HEK293 (cell line): ENCODE measurements around the gene KRT79.
"Not testable (repeated sequence)": the region's sequence is repeated elsewhere in the genome, so short reads cannot be mapped to it uniquely, and the experiment has no call there.

Experiments used
- CTCF ChIA-PET: fragments of 350-600 bp; formaldehyde crosslinking; extraction: SDS; loops from one replicate; lab custom pipeline; 2021; ENCODE audit warnings: antibody characterized with exemption; lab: Yijun Ruan, JAX
- POLR2A ChIA-PET: fragments of 300-600 bp; formaldehyde crosslinking; extraction: SDS; loops from one replicate; lab custom pipeline; 2020; ENCODE audit warnings: antibody characterized with exemption, inconsistent platforms; lab: Yijun Ruan, JAX
- H3K27ac ChIP-seq: fragments of 200-500 bp; sonication (Bioruptor generic); 2 replicates; pipeline ENCODE4 v1.5.1; 2014; ENCODE audit warnings: low read depth, low read length, control low read depth, inconsistent platforms; ENCODE audit errors: extremely low read depth
- H3K36me3 ChIP-seq, 2 experiments: fragments of 200-500 bp in 1 of 2; sonication (Bioruptor generic) in 1 of 2; 1 replicate in 1 of 2; 2 replicates in 1 of 2; pipeline ENCODE4 v1.5.1; 2014 to 2017; ENCODE audit warnings: inconsistent platforms in 2 of 2, low read length in 2 of 2; ENCODE audit not compliant: control insufficient read depth in 2 of 2, insufficient read depth in 1 of 2
- H3K4me1 ChIP-seq: fragments of 200-500 bp; sonication (Bioruptor generic); 2 replicates; pipeline ENCODE4 v1.5.1; 2014; ENCODE audit warnings: mild to moderate bottlenecking, low read length, inconsistent platforms; ENCODE audit not compliant: control insufficient read depth, insufficient read depth
- H3K4me3 ChIP-seq: 2 replicates; pipeline ENCODE4 v1.5.1; 2011; ENCODE audit warnings: low read depth, mild to moderate bottlenecking, control low read depth, low read length, moderate library complexity
- H3K9me3 ChIP-seq: fragments of 200-500 bp; sonication (Bioruptor generic); 2 replicates; pipeline ENCODE4 v1.5.1; 2014; ENCODE audit warnings: low read depth, low read length, inconsistent platforms; ENCODE audit not compliant: control insufficient read depth, insufficient read depth
- EGR2 ChIP-seq: fragments of 450-650 bp; formaldehyde crosslinking; IDR thresholded peaks from 2 replicates; pipeline ENCODE4 v1.5.1; 2016; ENCODE audit warnings: low read depth, missing biosample characterization, missing genetic modification characterization
- ZNF133 ChIP-seq: fragments of 450-650 bp; formaldehyde crosslinking; IDR thresholded peaks from 2 replicates; pipeline ENCODE4 v1.5.1; 2016; ENCODE audit warnings: missing biosample characterization, missing genetic modification characterization
- ZNF146 ChIP-seq: fragments of 450-650 bp; formaldehyde crosslinking; IDR thresholded peaks from 2 replicates; pipeline ENCODE4 v1.5.1; 2016; ENCODE audit warnings: missing biosample characterization, missing genetic modification characterization
- ZNF175 ChIP-seq: fragments of 450-650 bp; formaldehyde crosslinking; IDR thresholded peaks from 2 replicates; pipeline ENCODE4 v1.5.1; 2016; ENCODE audit warnings: missing biosample characterization, missing genetic modification characterization
- ZNF514 ChIP-seq: fragments of 450-650 bp; formaldehyde crosslinking; IDR thresholded peaks from 2 replicates; pipeline ENCODE4 v1.5.1; 2016; ENCODE audit warnings: missing biosample characterization, missing genetic modification characterization
- ZNF529 ChIP-seq: fragments of 450-650 bp; formaldehyde crosslinking; IDR thresholded peaks from 2 replicates; pipeline ENCODE4 v1.5.1; 2017; ENCODE audit warnings: missing genetic modification characterization, missing biosample characterization; ENCODE audit not compliant: insufficient replicate concordance
- ZNF664 ChIP-seq: fragments of 450-650 bp; formaldehyde crosslinking; IDR thresholded peaks from 2 replicates; pipeline ENCODE4 v1.5.1; 2016; ENCODE audit warnings: missing biosample characterization, missing genetic modification characterization
- ZNF670 ChIP-seq: fragments of 450-650 bp; formaldehyde crosslinking; IDR thresholded peaks from 2 replicates; pipeline ENCODE4 v1.5.1; 2016; ENCODE audit warnings: missing biosample characterization, missing genetic modification characterization, low read depth
- ZNF768 ChIP-seq: fragments of 450-650 bp; formaldehyde crosslinking; IDR thresholded peaks from 2 replicates; pipeline ENCODE4 v1.5.1; 2018; ENCODE audit warnings: missing biosample characterization, mild to moderate bottlenecking, missing genetic modification characterization
- ZSCAN23 ChIP-seq: fragments of 450-650 bp; formaldehyde crosslinking; IDR thresholded peaks from 2 replicates; pipeline ENCODE4 v1.5.1; 2016; ENCODE audit warnings: missing biosample characterization, missing genetic modification characterization
- TF ChIP-seq, protein P1 (sequence below): fragments of 450-650 bp; IDR thresholded peaks from 2 replicates; pipeline ENCODE4 v1.5.1; 2018; ENCODE audit warnings: missing biosample characterization, mild to moderate bottlenecking, missing genetic modification characterization
- TF ChIP-seq, protein P2 (sequence below): fragments of 450-650 bp; formaldehyde crosslinking; IDR thresholded peaks from 2 replicates; pipeline ENCODE4 v1.5.1; 2016; ENCODE audit warnings: missing biosample characterization, missing genetic modification characterization
- TF ChIP-seq, protein P3 (sequence below): fragments of 450-650 bp; formaldehyde crosslinking; IDR thresholded peaks from 2 replicates; pipeline ENCODE4 v1.5.1; 2016; ENCODE audit warnings: missing biosample characterization, missing genetic modification characterization
- TF ChIP-seq, protein P4 (sequence below): fragments of 450-650 bp; formaldehyde crosslinking; IDR thresholded peaks from 2 replicates; pipeline ENCODE4 v1.5.1; 2016; ENCODE audit warnings: missing biosample characterization, missing genetic modification characterization

Gene KRT79

DNA sequence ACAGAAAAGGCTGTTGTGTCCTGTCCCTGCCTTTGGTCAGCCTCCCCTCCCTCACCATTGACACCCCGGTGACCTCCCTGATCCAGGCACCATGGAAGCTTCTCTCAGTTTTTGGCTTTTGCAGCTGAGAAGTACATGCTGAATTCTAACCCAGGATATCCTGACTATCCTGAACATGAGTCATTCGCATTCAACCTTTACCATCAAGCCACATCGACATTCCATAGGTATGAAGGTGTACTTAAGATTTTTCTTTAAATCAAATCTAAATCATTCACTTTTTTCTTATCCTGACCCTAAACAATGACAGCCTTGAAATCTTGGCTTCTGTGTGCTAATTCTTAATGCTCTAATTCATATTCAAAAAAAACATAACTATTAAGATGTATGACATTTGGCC, 23.4 kb upstream of the KRT79 start:
- Histone ChIP-seq H3K4me3 (no peak overlapping the region), H3K36me3 (no peaks in the 10 kb centered on the region), H3K9me3 (no peaks in the 10 kb centered on the region), H3K4me1 (no peaks in the 10 kb centered on the region), H3K27ac (no peak overlapping the region)
- ChIA-PET CTCF (interaction anchor here (0.6 to 1.2 kb wide), 2 partner anchors 8 to 166 kb away, joined by 3 to 5 read pairs; no protein-coding TSS in a partner anchor), POLR2A (no interaction called here)
- TF ChIP-seq ZNF175 (tag by site-specific recombination) (no peak), ZSCAN23 (no peak), EGR2 (tag by site-specific recombination) (no peak), ZNF529 (tag by site-specific recombination) (no peak), ZNF514 (tag by site-specific recombination) (no peak), ZNF664 (tag by site-specific recombination) (no peak)
- TF ChIP-seq, protein P1, sequence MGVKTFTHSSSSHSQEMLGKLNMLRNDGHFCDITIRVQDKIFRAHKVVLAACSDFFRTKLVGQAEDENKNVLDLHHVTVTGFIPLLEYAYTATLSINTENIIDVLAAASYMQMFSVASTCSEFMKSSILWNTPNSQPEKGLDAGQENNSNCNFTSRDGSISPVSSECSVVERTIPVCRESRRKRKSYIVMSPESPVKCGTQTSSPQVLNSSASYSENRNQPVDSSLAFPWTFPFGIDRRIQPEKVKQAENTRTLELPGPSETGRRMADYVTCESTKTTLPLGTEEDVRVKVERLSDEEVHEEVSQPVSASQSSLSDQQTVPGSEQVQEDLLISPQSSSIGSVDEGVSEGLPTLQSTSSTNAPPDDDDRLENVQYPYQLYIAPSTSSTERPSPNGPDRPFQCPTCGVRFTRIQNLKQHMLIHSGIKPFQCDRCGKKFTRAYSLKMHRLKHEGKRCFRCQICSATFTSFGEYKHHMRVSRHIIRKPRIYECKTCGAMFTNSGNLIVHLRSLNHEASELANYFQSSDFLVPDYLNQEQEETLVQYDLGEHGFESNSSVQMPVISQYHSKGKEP (tag by site-specific recombination) = no peak

DNA sequence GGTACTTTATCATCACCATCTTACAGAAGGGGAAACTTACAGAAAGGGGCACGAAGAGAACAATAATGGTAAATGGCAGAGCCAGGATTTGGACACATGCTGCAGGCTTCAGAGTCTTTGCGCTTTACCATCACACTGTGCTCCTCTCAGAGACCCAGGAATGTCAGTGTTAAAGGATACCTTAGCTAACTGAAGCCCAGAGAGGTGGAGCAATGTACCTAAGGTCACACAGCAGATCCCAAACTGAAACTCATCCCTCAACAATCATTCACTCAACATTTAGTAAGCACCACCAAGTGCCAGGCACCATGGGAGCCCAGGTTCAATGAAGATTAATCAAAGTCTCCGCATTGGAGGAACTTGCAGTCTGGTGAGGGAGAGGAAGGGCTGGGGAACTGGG, 22.7 kb upstream of the KRT79 start:
- Histone ChIP-seq H3K4me3 (no peak overlapping the region), H3K36me3 (no peaks in the 10 kb centered on the region), H3K9me3 (no peaks in the 10 kb centered on the region), H3K4me1 (no peaks in the 10 kb centered on the region)
- POLR2A ChIA-PET = no interaction called here
- CTCF ChIA-PET = interaction anchor here (0.6 to 1.2 kb wide), 2 partner anchors 9 to 649 kb away, joined by 3 to 5 read pairs; no protein-coding TSS in a partner anchor
- TF ChIP-seq ZNF670 (tag by site-specific recombination) (no peak), ZNF768 (tag by site-specific recombination) (peak; percentile 51; the same call in 1 of the 2 replicates)
- TF ChIP-seq, all 188 proteins: peak for 1
- H3K27ac ChIP-seq = no peak overlapping the region

DNA sequence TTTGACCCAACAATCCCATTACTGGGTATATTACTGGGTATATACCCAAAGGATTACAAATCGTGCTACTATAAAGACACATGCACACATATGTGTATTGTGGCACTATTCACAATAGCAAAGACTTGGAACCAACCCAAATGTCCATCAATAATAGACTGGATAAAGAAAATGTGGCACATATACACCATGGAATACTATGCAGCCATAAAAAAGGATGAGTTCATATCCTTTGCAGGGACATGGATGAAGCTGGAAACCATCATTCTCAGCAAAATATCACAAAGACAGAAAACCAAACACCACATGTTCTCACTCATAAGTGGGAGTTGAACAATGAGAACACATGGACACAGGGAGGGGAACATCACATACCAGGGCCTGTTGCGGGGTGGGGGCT, 22.0 kb upstream of the KRT79 start:
- H3K9me3 ChIP-seq, H3K27ac ChIP-seq: not testable (repeated sequence)
- peak; percentile 98 for TF ChIP-seq ZNF146 (tag by site-specific recombination)
- TF ChIP-seq, protein P2, sequence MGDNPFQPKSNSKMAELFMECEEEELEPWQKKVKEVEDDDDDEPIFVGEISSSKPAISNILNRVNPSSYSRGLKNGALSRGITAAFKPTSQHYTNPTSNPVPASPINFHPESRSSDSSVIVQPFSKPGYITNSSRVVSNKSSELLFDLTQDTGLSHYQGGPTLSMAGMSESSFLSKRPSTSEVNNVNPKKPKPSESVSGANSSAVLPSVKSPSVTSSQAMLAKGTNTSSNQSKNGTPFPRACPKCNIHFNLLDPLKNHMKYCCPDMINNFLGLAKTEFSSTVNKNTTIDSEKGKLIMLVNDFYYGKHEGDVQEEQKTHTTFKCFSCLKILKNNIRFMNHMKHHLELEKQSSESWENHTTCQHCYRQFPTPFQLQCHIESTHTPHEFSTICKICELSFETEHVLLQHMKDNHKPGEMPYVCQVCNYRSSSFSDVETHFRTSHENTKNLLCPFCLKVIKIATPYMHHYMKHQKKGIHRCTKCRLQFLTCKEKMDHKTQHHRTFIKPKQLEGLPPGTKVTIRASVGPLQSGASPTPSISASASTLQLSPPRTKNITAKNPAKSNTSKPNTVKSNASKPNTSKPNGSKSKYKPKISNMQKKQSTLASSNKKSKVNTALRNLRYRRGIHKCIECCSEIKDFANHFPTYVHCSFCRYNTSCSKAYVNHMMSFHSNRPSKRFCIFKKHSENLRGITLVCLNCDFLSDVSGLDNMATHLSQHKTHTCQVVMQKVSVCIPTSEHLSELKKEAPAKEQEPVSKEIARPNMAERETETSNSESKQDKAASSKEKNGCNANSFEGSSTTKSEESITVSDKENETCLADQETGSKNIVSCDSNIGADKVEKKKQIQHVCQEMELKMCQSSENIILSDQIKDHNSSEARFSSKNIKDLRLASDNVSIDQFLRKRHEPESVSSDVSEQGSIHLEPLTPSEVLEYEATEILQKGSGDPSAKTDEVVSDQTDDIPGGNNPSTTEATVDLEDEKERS (tag by site-specific recombination) = peak; percentile 87; the same call in 1 of the 2 replicates
- TF ChIP-seq, protein P3, sequence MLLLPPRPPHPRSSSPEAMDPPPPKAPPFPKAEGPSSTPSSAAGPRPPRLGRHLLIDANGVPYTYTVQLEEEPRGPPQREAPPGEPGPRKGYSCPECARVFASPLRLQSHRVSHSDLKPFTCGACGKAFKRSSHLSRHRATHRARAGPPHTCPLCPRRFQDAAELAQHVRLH (tag by site-specific recombination) = peak; percentile 66; the same call in 1 of the 2 replicates
- TF ChIP-seq, all 188 proteins: peak for 3; not testable (repeated sequence) for 185
- H3K36me3 ChIP-seq, H3K4me1 ChIP-seq, CTCF ChIA-PET, POLR2A ChIA-PET, H3K4me3 ChIP-seq: not testable (repeated sequence)

DNA sequence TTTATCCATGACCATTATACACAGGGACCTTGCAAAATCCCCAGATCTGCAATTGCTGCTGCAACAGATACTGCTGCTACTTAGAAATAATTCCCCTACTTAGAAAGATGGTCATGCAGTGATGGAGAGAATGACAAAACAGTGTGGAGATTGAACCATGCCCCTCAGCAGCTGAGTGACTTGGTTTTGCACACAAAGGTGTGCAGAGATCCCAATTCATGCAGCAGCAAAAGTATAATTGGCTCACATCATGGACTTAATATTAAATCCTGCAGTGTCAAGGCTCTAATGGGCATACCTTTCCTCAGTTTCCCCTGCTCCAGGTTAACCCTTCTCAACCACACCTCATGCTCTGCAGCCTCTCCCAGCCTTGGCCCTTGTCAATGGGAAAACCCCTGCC, 17.7 kb upstream of the KRT79 start:
- CTCF ChIA-PET = interaction anchor here (0.6 to 1.2 kb wide), 3 partner anchors 8 to 269 kb away, joined by 3 to 6 read pairs (median 4); no protein-coding TSS in a partner anchor

More for the DNA sequence above, 17.7 kb upstream of the KRT79 start:
- POLR2A ChIA-PET = no interaction called here
- Histone ChIP-seq H3K4me3 (no peak overlapping the region), H3K9me3 (no peaks in the 10 kb centered on the region), H3K27ac (no peak overlapping the region), H3K36me3 (no peaks in the 10 kb centered on the region)
- TF ChIP-seq, protein P4, sequence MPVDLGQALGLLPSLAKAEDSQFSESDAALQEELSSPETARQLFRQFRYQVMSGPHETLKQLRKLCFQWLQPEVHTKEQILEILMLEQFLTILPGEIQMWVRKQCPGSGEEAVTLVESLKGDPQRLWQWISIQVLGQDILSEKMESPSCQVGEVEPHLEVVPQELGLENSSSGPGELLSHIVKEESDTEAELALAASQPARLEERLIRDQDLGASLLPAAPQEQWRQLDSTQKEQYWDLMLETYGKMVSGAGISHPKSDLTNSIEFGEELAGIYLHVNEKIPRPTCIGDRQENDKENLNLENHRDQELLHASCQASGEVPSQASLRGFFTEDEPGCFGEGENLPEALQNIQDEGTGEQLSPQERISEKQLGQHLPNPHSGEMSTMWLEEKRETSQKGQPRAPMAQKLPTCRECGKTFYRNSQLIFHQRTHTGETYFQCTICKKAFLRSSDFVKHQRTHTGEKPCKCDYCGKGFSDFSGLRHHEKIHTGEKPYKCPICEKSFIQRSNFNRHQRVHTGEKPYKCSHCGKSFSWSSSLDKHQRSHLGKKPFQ (tag by site-specific recombination) = no peak
- TF ChIP-seq ZNF133 (tag by site-specific recombination) = peak; percentile 92
- TF ChIP-seq, all 188 proteins: peak for 1
- no peaks in the 10 kb centered on the region for H3K4me1 ChIP-seq
